NB4 (cell line): ENCODE results near the gene PSMC4.

Experiments
- CTCF ChIP-seq: IDR thresholded peaks from one replicate; pipeline ENCODE4 v1.5.1; 2012; ENCODE audit warnings: low read depth, low read length
- POLR2A ChIP-seq: IDR thresholded peaks from 2 replicates; pipeline ENCODE4 v1.6.1; 2011; ENCODE audit warnings: mild to moderate bottlenecking; ENCODE audit not compliant: insufficient read length; ENCODE audit errors: extremely low read depth

GRCh38 chr19:40026597-40026970, 55.6 kb downstream of the PSMC4 start:
- TF ChIP-seq POLR2A (no peak), CTCF (no peak)
